ENCODE measurements around the gene SIAH1. TPM values are rescaled to one million over a fixed set of nuclear protein-coding genes. Genes with fewer than 3 reads are reported as not detected.
"Not testable (repeated sequence)": the region's sequence is repeated elsewhere in the genome, so short reads cannot be mapped to it uniquely, and the experiment has no call there.

SIAH1 gene
- polyA plus RNA-seq, 1 donor from 2014 or later, result 96.6 TPM

GRCh38 chr16:48371393-48371780 is 13.8 kb downstream of the SIAH1 start:
- no peak overlapping the region for H3K27ac ChIP-seq (ENCODE audit: low read length)
- H3K9ac ChIP-seq (ENCODE audit: low read length), result no peak overlapping the region
- H3K9me3 ChIP-seq (ENCODE audit: low read length), result no peaks in the 10 kb centered on the region
- no peaks in the 10 kb centered on the region for H3K27me3 ChIP-seq (ENCODE audit: insufficient read depth, low read depth, low read length)
- peaks cover 97% of the 10 kb centered on the region for H3K79me2 ChIP-seq (replicated peaks; ENCODE audit: insufficient read depth, low read length)
- TF ChIP-seq MXI1 (conservative IDR thresholded peaks at IDR 0.05; ENCODE audit: poor library complexity, severe bottlenecking) (no peak), EP300 (conservative IDR thresholded peaks at IDR 0.05; ENCODE audit: poor library complexity, severe bottlenecking) (no peak), POLR2AphosphoS5 (IDR thresholded peaks at IDR 0.05) (no peak), RAD21 (conservative IDR thresholded peaks at IDR 0.05) (no peak), EZH2 (IDR thresholded peaks at IDR 0.05; ENCODE audit: borderline replicate concordance, insufficient read depth, low read length, poor library complexity, severe bottlenecking) (no peak), SMC3 (conservative IDR thresholded peaks at IDR 0.05; ENCODE audit: poor library complexity) (no peak), TAF1 (IDR thresholded peaks at IDR 0.05; ENCODE audit: low read depth) (no peak), REST (IDR thresholded peaks at IDR 0.05; ENCODE audit: borderline replicate concordance) (no peak)
- peaks cover 3% of the 10 kb centered on the region for H3F3A ChIP-seq (ENCODE audit: insufficient read depth, low read length, poor library complexity, severe bottlenecking)
- no peaks in the 10 kb centered on the region for H3K9me2 ChIP-seq (ENCODE audit: insufficient read depth, low read length)
- no peak overlapping the region for H2AFZ ChIP-seq (ENCODE audit: low read depth, low read length)
- no peaks in the 10 kb centered on the region for H3K36me3 ChIP-seq (ENCODE audit: insufficient read depth, low read length)
- H3K4me3 ChIP-seq (ENCODE audit: low read length), result no peak overlapping the region
- no peak overlapping the region for H3K4me2 ChIP-seq (ENCODE audit: low read length)
- H4K20me1 ChIP-seq (ENCODE audit: insufficient read depth), result peaks cover 56% of the 10 kb centered on the region

- H4K20me1 ChIP-seq (ENCODE audit: insufficient read depth), result peaks cover 61% of the 10 kb centered on the region
- not testable (repeated sequence) for H3K9ac ChIP-seq (ENCODE audit: low read length); H3K9me2 ChIP-seq (ENCODE audit: insufficient read depth, low read length); H3K4me2 ChIP-seq (ENCODE audit: low read length); H3K27me3 ChIP-seq (ENCODE audit: insufficient read depth, low read depth, low read length); H3K4me3 ChIP-seq (ENCODE audit: low read length); H3K9me3 ChIP-seq (ENCODE audit: low read length); H3F3A ChIP-seq (ENCODE audit: insufficient read depth, low read length, poor library complexity, severe bottlenecking); H3K36me3 ChIP-seq (ENCODE audit: insufficient read depth, low read length); H3K27ac ChIP-seq (ENCODE audit: low read length); H2AFZ ChIP-seq (ENCODE audit: low read depth, low read length)
- H3K79me2 ChIP-seq (replicated peaks; ENCODE audit: insufficient read depth, low read length), result peaks cover 97% of the 10 kb centered on the region
Measured at GRCh38 chr16:48370668-48371392, 14.4 kb downstream of the SIAH1 start.

- Histone ChIP-seq H3K4me3 (ENCODE audit: low read length) (no peak overlapping the region), H2AFZ (ENCODE audit: low read depth, low read length) (no peak overlapping the region), H3K9me2 (ENCODE audit: insufficient read depth, low read length) (no peaks in the 10 kb centered on the region), H3K36me3 (ENCODE audit: insufficient read depth, low read length) (no peaks in the 10 kb centered on the region), H3F3A (ENCODE audit: insufficient read depth, low read length, poor library complexity, severe bottlenecking) (peaks cover 3% of the 10 kb centered on the region), H3K27ac (ENCODE audit: low read length) (no peak overlapping the region), H3K9me3 (ENCODE audit: low read length) (no peaks in the 10 kb centered on the region), H3K4me2 (ENCODE audit: low read length) (no peak overlapping the region), H3K79me2 (replicated peaks; ENCODE audit: insufficient read depth, low read length) (peaks cover 97% of the 10 kb centered on the region), H3K9ac (ENCODE audit: low read length) (no peak overlapping the region), H4K20me1 (ENCODE audit: insufficient read depth) (peaks cover 67% of the 10 kb centered on the region), H3K27me3 (ENCODE audit: insufficient read depth, low read depth, low read length) (no peaks in the 10 kb centered on the region)
- TF ChIP-seq EZH2 (IDR thresholded peaks at IDR 0.05; ENCODE audit: borderline replicate concordance, insufficient read depth, low read length, poor library complexity, severe bottlenecking), result no peak
- no peak for TF ChIP-seq RAD21 (conservative IDR thresholded peaks at IDR 0.05)
- no peak for TF ChIP-seq POLR2AphosphoS5 (IDR thresholded peaks at IDR 0.05)
- TF ChIP-seq EP300 (conservative IDR thresholded peaks at IDR 0.05; ENCODE audit: poor library complexity, severe bottlenecking), result no peak
- no peak for TF ChIP-seq SMC3 (conservative IDR thresholded peaks at IDR 0.05; ENCODE audit: poor library complexity)
- TF ChIP-seq TAF1 (IDR thresholded peaks at IDR 0.05; ENCODE audit: low read depth), result no peak
- no peak for TF ChIP-seq MXI1 (conservative IDR thresholded peaks at IDR 0.05; ENCODE audit: poor library complexity, severe bottlenecking)
- no peak for TF ChIP-seq CTCF (IDR thresholded peaks at IDR 0.05; ENCODE audit: poor library complexity, severe bottlenecking)
- no peak for TF ChIP-seq REST (IDR thresholded peaks at IDR 0.05; ENCODE audit: borderline replicate concordance)
Measured at GRCh38 chr16:48370229-48370628, 15.0 kb downstream of the SIAH1 start.

All from neural cell (in vitro differentiated cells).